ENCODE measurements around the gene RPL28.

DNA sequence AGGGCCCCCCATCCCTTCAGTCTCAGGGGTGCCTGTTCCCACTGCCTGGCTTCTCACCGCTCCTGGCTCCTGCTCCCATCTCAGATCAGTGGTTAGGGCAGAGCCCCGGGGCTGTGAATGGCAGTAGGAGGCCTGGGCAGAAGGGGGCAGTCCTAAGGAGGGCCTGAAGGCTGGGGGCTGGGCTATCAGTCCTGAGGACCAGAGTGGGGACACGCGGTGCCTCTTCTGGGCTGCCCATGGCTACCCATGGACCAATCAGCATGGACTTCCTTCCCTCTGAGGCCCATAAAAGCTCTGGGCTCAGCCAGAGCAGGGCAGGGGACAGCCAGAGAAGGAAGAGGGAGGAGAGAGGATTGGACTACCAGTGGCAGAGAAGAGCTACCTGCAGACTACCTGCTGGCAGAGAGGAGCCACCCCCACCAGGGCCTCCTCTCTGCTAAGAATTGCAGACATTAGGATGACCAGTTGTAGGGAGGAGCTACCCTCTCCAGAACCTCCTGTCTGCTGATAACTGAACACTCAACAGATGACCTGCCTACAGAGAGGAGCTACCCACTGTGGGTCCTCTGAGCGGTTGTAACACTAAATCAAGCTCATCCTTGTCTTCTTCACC is 34.0 kb downstream of the RPL28 start:
- TF ChIP-seq, protein P1, sequence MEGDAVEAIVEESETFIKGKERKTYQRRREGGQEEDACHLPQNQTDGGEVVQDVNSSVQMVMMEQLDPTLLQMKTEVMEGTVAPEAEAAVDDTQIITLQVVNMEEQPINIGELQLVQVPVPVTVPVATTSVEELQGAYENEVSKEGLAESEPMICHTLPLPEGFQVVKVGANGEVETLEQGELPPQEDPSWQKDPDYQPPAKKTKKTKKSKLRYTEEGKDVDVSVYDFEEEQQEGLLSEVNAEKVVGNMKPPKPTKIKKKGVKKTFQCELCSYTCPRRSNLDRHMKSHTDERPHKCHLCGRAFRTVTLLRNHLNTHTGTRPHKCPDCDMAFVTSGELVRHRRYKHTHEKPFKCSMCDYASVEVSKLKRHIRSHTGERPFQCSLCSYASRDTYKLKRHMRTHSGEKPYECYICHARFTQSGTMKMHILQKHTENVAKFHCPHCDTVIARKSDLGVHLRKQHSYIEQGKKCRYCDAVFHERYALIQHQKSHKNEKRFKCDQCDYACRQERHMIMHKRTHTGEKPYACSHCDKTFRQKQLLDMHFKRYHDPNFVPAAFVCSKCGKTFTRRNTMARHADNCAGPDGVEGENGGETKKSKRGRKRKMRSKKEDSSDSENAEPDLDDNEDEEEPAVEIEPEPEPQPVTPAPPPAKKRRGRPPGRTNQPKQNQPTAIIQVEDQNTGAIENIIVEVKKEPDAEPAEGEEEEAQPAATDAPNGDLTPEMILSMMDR (IDR thresholded peaks at IDR 0.05; ENCODE audit: low read length) = no peak
- TF ChIP-seq EZH2 (optimal IDR thresholded peaks at IDR 0.05; ENCODE audit: low read depth, low read length) = no peak
